ENCODE measurements around the gene USP3.
"Not testable (repeated sequence)": the region's sequence is repeated elsewhere in the genome, so short reads cannot be mapped to it uniquely, and the experiment has no call there.

Gene USP3

GRCh38 chr15:63513728-63514127 lies 9.3 kb downstream of the USP3 start:
- no peak for DNase-seq (ENCODE audit: low read depth)

DNA sequence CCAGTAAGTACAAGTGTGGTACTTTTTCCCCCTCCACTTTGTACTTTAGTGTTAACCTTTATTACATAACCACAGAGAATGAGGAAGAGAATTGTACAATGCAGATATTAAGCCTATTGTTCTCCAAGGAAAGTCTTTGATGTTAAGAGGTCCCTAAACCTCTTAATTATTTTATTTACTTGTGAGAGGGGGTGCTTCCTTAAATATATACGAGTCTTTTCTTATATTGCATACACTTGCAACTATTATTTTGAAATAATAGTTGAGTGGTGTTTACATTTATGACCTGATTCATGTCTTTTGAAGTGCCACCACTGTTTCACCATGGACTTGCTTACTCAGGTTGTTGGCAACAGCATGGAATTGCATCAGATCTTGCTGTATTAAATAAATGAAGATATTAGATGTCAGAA lies 10.1 kb downstream of the USP3 start:
- no peak for DNase-seq (ENCODE audit: low read depth)

DNA sequence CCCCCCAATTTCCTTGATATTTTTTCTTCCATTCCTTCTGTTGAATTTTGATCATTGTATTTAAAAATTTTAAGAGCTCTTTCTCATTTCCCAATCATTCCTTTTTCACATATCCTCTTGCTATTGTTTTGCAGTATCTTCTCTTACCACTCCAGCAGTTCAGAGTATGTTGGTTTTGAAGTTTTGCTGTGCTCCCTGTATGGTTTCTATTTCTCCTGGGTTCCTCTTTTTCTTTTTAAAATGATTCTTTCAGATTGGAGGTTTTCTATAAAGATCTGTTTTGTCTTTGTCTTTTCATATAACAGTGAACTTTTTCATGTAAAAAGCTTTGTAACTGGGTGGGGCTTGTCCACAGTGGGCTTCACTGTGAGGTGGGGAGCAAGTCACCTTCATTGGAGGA lies 12.8 kb downstream of the USP3 start:
- DNase-seq (ENCODE audit: low read depth): no peak

DNA sequence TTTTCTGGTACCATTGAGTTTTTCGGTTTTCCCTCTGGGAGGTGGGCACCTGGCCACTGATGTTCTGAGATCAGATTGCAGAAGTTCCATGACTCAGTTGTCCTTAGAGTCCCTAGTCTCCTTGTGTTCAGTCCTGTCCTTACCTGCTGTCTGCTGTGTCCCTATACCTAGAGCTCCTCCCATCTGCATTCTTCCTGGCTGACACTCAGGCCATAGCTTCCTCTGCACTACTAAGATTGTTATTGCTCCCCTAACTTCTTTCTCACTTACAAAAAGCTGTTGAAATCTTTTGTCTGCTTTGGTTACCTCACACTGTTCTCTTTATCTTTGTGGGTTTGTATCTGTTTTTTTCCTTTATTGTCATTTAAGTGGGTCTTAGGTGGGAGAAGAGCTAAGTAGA lies 13.2 kb downstream of the USP3 start:
- no peak for DNase-seq (ENCODE audit: low read depth)

DNA sequence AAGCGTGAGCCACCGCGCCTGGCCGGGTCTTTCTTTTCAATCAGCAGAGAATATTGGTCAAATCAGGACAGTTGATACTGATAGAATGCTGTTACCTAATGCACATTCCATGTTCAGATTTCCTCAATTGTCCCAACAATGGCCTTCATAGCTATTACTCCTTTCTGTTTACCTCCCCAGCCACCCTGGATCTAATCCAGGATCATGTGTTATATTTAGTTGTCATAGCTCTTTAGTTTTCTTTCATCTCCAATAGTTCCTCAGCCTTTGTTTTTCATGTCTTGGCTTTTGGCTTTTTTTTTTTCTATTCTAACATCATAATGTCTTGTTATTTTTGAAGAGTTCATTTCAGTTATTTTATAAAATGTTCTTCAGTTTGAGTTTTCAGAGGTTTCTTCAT lies 14.6 kb downstream of the USP3 start:
- no peak for DNase-seq (ENCODE audit: low read depth)

GRCh38 chr15:63519548-63520178 lies 15.3 kb downstream of the USP3 start:
- no peak for DNase-seq (ENCODE audit: low read depth)

DNA sequence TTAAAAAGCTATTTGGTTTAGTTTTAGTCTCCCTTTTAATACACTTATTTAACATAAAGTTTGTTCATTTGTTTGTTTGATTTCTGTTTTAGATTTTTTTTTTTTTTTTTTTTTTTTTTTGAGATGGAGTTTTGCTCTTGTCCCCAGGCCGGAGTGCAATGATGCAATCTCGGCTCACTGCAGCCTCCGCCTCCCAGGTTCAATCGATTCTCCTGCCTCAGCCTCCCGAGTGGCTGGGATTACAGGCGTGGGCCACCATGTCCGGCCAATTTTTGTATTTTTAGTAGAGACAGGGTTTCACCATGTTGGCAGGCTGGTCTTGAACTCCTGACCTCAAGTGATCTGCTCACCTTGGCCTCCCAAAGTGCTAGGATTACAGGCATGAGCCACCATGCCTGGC lies 16.1 kb downstream of the USP3 start:
- not testable (repeated sequence) for DNase-seq (ENCODE audit: low read depth)

DNA sequence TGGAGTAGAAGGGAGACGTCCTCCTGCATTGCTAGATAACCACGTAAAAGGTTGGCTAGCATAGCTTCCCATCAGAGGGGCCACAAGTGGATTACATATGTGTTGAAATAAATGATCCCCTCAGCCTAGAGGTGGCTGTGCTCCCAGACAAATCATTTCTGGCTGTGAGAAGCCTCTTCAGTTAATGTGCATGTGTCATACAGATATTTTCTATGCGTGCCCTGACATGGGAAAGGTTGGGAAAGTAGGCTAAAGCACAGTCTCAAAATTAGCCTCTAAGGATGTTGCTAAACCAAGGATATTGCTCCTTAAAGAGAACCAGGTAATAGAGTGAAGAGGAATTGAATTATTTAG lies 17.8 kb downstream of the USP3 start:
- no peak for DNase-seq (ENCODE audit: low read depth)

DNA sequence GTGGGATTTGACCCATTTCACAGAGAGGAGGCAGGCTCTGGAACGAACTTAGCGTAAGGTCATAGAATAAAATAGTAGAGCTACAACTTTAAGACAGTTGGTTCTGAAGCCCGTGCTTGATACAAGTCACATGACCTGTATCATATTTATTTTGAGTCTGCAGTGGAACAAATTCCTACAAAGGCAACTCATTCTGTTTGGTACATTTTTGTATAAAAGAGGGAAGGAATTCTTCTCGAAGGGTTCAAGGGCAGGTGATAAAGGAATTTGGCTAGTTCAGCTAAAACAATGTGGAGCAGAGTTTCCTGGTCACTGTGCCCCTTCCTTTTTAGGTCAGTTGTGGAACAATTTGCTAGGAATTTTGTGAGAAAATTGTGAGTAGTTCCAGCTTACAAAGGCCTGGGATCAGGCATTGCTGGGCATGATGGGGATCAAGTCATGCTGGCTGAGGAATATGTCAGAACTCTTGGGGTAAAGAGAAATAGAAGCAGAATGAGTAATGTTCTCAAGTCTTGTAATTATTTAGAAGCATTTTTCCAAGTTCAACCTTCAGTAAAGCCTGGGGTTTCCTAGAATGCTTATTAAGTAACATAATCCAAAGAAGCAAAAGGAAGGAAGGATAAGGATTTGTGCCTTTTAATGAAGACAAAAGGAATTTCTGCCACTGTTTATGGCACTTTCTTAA lies 19.1 kb downstream of the USP3 start:
- no peak for DNase-seq (ENCODE audit: low read depth)

DNA sequence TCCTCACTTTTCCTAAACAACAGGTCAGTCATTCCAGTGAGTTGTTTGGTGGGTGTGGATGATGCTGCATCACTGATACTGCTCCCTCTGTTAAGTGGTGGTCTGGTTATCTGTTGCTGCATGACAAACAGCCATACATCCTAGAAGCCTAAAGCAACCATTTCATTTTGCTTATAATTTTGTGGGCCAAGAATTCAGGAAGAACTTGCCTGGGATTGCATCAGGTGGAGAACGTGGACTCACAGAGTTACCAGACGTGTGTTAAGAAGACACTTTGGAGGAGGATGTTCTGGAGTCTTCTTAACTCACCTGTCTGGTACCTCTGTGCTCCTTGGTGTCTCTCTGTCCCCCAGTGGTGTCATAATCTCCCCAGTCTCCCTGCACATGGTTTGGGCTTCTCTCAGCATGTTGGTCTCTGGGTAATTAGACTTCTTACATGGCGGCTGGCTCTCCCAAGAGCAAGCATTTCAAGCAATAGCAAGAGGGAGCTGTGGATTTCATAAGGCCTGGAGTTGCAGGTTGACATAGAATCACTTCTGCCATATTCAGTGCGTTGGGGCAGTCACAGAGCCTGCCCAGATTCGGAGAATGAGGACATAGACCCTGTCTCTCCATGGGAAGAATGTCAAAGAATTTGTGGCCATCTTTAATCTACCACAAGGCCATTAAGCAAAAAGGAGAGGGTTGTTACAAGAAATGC lies 20.1 kb downstream of the USP3 start:
- DNase-seq (ENCODE audit: low read depth): no peak

DNA sequence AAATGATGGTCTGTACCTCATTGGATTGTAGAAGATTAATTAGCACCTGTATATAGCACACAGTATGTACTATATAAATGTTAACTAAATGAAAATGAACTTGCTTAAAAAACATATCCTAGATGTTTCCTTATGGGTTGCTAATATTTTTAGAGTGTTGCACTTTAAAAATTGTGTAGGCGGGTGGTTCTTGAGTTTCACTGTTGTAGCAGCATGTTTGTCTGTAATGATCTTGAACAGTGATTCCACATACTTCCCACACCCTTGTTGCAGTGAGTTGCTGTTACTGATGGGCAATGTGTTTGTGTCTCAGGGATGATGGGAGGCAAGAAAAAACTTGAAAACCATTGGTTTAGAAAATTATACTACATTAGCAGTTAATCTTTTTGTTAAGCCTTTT lies 22.0 kb downstream of the USP3 start:
- DNase-seq (ENCODE audit: low read depth): no peak

GRCh38 chr15:63528138-63528659 lies 23.8 kb downstream of the USP3 start:
- no peak for DNase-seq (ENCODE audit: low read depth)

- DNase-seq (ENCODE audit: low read depth): no peak
These were observed 25.8 kb downstream of the USP3 start for GRCh38 chr15:63530235-63530634.

- DNase-seq (ENCODE audit: low read depth): no peak
These were observed 26.4 kb downstream of the USP3 start for GRCh38 chr15:63530752-63531299.

GRCh38 chr15:63531586-63531985 lies 27.2 kb downstream of the USP3 start:
- DNase-seq (ENCODE audit: low read depth): no peak

GRCh38 chr15:63532307-63532744 lies 27.9 kb downstream of the USP3 start:
- no peak for DNase-seq (ENCODE audit: low read depth)

GRCh38 chr15:63534888-63535287 lies 30.5 kb downstream of the USP3 start:
- not testable (repeated sequence) for DNase-seq (ENCODE audit: low read depth)

GRCh38 chr15:63535689-63536088 lies 31.3 kb downstream of the USP3 start:
- DNase-seq (ENCODE audit: low read depth): no peak

- no peak for DNase-seq (ENCODE audit: low read depth)
These were observed 34.5 kb downstream of the USP3 start for GRCh38 chr15:63538876-63539275.

- DNase-seq (ENCODE audit: low read depth): no peak
These were observed 35.1 kb downstream of the USP3 start for GRCh38 chr15:63539521-63539920.

GRCh38 chr15:63539998-63540397 lies 35.6 kb downstream of the USP3 start:
- DNase-seq (ENCODE audit: low read depth): no peak

- no peak for DNase-seq (ENCODE audit: low read depth)
These were observed 36.1 kb downstream of the USP3 start for GRCh38 chr15:63540449-63540848.
